T-helper 22 cell (primary cell): Measurements from ENCODE around the gene LSM11.

Source experiments
- DNase-seq: peaks from one replicate; pipeline ENCODE4 v3.0.0-alpha.2; 2020; ENCODE audit warnings: low read depth

Gene LSM11

DNA sequence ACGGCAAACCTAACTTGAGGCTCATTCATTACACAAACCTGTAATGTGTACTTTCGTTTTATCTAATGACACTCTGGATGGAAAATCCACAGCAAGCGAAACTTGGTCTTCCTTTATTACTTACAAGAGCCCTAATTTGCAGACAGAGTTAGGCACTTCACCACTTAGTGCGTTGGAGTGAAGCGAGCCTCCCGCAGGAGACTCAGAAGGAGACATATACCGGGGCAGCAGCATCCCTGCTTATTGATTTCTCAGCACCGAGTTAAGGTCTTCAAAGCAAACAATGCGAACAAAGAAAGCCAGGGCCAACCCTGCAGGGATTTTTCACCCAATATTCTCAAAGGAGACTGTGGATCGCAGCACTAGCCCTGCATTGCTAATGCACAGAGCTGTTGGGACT lies 28.6 kb downstream of the LSM11 start:
- no peak for DNase-seq

DNA sequence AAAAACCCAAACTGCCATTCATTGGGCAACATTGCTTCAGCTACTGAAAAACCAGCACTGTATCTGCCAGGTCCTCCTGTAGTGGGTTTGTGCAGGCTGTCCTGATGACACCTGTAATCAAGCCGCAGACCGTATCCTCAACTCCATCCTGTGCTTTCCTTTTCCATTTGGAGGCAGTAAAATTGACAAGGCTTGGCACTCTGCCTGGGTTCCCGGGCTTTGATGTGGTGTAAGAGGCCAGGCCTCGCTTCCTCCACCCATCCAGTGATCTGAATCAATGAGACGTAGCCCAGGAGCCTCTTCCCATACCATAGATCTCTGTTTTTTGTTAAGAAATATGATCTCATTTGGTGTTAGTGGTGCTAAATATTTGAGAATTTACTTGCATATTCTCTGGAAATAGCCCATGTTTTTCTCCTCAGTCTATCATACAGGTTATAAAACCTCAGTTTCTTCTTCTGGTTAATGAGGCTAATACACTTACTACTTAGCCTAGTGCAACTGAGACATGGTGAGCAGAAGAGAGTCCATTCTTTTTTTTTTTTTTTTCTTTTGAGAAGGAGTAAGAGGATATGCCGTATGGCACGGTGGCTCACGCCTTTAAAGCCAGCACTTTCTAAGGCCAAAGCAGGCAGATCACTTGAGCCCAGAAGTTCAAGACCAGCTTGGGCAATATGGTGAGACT lies 34.8 kb downstream of the LSM11 start:
- DNase-seq = no peak

GRCh38 chr5:157779221-157779620 lies 35.7 kb downstream of the LSM11 start:
- no peak for DNase-seq

DNA sequence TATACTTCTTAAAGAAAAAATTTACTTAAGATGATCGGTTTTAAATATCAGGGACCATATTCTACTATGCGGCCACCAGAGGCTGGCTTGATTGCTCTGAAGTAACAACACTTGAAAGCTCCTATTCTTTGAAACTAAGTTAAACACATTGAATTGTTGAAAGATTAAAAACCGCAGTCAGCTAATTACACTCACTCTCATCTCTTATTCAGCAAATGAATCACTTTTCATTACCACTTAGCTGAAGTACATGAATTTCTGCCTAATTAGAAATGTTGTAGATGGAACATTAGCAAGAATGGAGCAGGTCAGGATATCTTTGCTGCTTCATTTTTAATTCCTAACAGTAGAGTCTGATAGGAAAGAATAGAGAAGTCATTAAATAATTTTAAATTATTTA lies 42.3 kb downstream of the LSM11 start:
- no peak for DNase-seq

GRCh38 chr5:157793301-157793700 lies 49.8 kb downstream of the LSM11 start:
- DNase-seq = no peak

DNA sequence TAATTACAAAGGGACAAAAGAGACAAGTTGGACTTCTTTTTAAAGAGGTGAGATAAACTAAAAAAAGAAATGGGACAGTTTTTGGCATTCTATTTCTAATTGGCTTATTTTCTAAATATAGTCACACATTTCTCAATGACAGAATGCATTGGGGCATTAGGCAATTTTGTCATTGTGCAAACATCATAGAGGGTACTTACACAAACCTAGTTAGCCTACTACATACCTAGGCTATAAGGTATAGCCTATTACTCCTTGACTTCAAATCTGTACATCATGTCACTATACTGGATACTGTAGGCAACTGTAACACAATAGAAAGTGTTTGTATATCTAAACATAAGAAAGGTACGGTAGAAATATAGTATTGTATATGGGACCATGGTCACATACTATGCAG lies 56.1 kb downstream of the LSM11 start:
- DNase-seq = no peak

- no peak for DNase-seq
These were observed 56.6 kb downstream of the LSM11 start for GRCh38 chr5:157800137-157800536.

GRCh38 chr5:157802736-157803135 lies 59.2 kb downstream of the LSM11 start:
- DNase-seq = no peak

GRCh38 chr5:157808043-157808442 lies 64.5 kb downstream of the LSM11 start:
- DNase-seq = no peak
